ENCODE data around the gene CAPS. TPM values are rescaled to one million over a fixed set of nuclear protein-coding genes. Genes with fewer than 3 reads are reported as not detected.

CAPS gene
- total RNA-seq, 2 experiments from 2014 or later: 2.1 to 2.8 TPM

GRCh38 chr19:5929625-5930024, 15.6 kb downstream of the CAPS start:
- no peaks in the 10 kb centered on the region for H3K27me3 Mint-ChIP-seq
- ATAC-seq (no peak), DNase-seq (no peak)
- H3K4me3 Mint-ChIP-seq: no peak overlapping the region
- no peaks in the 10 kb centered on the region for H3K4me1 Mint-ChIP-seq (ENCODE audit: low read depth)
- CTCF ChIA-PET: no interaction called here
- TF ChIP-seq CTCF (IDR thresholded peaks at IDR 0.05): no peak
- intact Hi-C loops (cut with micrococcal nuclease): no loop called here
- no peak overlapping the region for H3K27ac Mint-ChIP-seq
- H3K9me3 Mint-ChIP-seq: no peaks in the 10 kb centered on the region
- peaks cover 21% of the 10 kb centered on the region for H3K36me3 Mint-ChIP-seq (ENCODE audit: low read depth)
- POLR2A ChIA-PET: no interaction called here

- ChIA-PET POLR2A (no interaction called here), CTCF (no interaction called here)
- H3K4me1 Mint-ChIP-seq (ENCODE audit: low read depth): no peaks in the 10 kb centered on the region
- DNase-seq (no peak), ATAC-seq (no peak)
- H3K9me3 Mint-ChIP-seq: no peaks in the 10 kb centered on the region
- H3K27me3 Mint-ChIP-seq: no peaks in the 10 kb centered on the region
- peaks cover 18% of the 10 kb centered on the region for H3K36me3 Mint-ChIP-seq (ENCODE audit: low read depth)
- no peak overlapping the region for H3K4me3 Mint-ChIP-seq
- no peak for TF ChIP-seq CTCF (IDR thresholded peaks at IDR 0.05)
- intact Hi-C loops (cut with micrococcal nuclease): no loop called here
- no peak overlapping the region for H3K27ac Mint-ChIP-seq
Observed at GRCh38 chr19:5931251-5931650, 17.2 kb downstream of the CAPS start.

GRCh38 chr19:5932146-5932545, 18.1 kb downstream of the CAPS start:
- H3K27me3 Mint-ChIP-seq: no peaks in the 10 kb centered on the region
- H3K9me3 Mint-ChIP-seq: no peaks in the 10 kb centered on the region
- ChIA-PET CTCF (no interaction called here), POLR2A (no interaction called here)
- DNase-seq (no peak), ATAC-seq (no peak)
- H3K27ac Mint-ChIP-seq: no peak overlapping the region
- intact Hi-C loops (cut with micrococcal nuclease): no loop called here
- no peak for TF ChIP-seq CTCF (IDR thresholded peaks at IDR 0.05)
- H3K36me3 Mint-ChIP-seq (ENCODE audit: low read depth): peaks cover 18% of the 10 kb centered on the region
- no peak overlapping the region for H3K4me3 Mint-ChIP-seq
- no peaks in the 10 kb centered on the region for H3K4me1 Mint-ChIP-seq (ENCODE audit: low read depth)

- intact Hi-C loops (cut with micrococcal nuclease): no loop called here
Observed at GRCh38 chr19:5932609-5933262, 18.7 kb downstream of the CAPS start.

More at GRCh38 chr19:5932609-5933262, 18.7 kb downstream of the CAPS start:
- Mint-ChIP-seq H3K36me3 (ENCODE audit: low read depth) (peaks cover 18% of the 10 kb centered on the region), H3K4me1 (ENCODE audit: low read depth) (no peaks in the 10 kb centered on the region), H3K9me3 (no peaks in the 10 kb centered on the region), H3K27ac (no peak overlapping the region), H3K4me3 (no peak overlapping the region), H3K27me3 (no peaks in the 10 kb centered on the region)
- no peak for TF ChIP-seq CTCF (IDR thresholded peaks at IDR 0.05)
- ATAC-seq: no peak
- POLR2A ChIA-PET: no interaction called here
- DNase-seq: no peak
- CTCF ChIA-PET: no interaction called here

All from activated CD8-positive, alpha-beta T cell treated with anti-CD3 and anti-CD28 coated beads for 36 hours (primary cell).